Panc1 (cell line): ENCODE results near the gene B3GLCT. TPM values are rescaled to one million over a fixed set of nuclear protein-coding genes. Genes with fewer than 3 reads are reported as not detected.

ENCODE experiments used
- ATAC-seq: fragments of 200-7000 bp; cut with Tn5 transposase; 2 replicates; pipeline ENCODE4 v1.9.1; 2020; ENCODE audit warnings: mild to moderate bottlenecking, moderate library complexity
- BruUV-seq: library from RNA; stranded (reverse); fragments of 400-500 nt; replicated peaks from 2 replicates; lab custom pipeline; 2021; lab: Mats Ljungman, UMichigan
- CTCF ChIA-PET: fragments of 300-600 bp; sonication (Branson Sonifier 250); formaldehyde crosslinking; loops from one replicate; lab custom pipeline; 2022; ENCODE audit warnings: antibody characterized with exemption; lab: Charles Lee
- POLR2A ChIA-PET: fragments of 300-600 bp; sonication (Branson Sonifier 250); formaldehyde crosslinking; loops from one replicate; lab custom pipeline; 2022; ENCODE audit warnings: antibody characterized with exemption; lab: Charles Lee
- DNase-seq: peaks from one replicate; pipeline ENCODE4 v3.0.0-alpha.2; 2010; ENCODE audit warnings: low read depth, low spot score
- H3K27ac ChIP-seq: 2 replicates; pipeline ENCODE4 v1.5.1; 2011; ENCODE audit warnings: mild to moderate bottlenecking, low read length, inconsistent platforms
- H3K27me3 ChIP-seq: fragments of 200-500 bp; sonication (Bioruptor generic); 2 replicates; pipeline ENCODE4 v1.6.0; 2014; ENCODE audit warnings: low read length, inconsistent platforms; ENCODE audit not compliant: control insufficient read depth, insufficient read depth
- H3K36me3 ChIP-seq: fragments of 200-500 bp; sonication (Bioruptor generic); 2 replicates; pipeline ENCODE4 v1.5.1; 2014; ENCODE audit warnings: inconsistent platforms, mild to moderate bottlenecking, low read length, moderate library complexity; ENCODE audit not compliant: control insufficient read depth, insufficient read depth
- H3K4me1 ChIP-seq: 2 replicates; pipeline ENCODE4 v1.5.1; 2011; ENCODE audit warnings: inconsistent platforms, mild to moderate bottlenecking, low read length, moderate library complexity; ENCODE audit not compliant: control insufficient read depth, insufficient read depth
- H3K4me3 ChIP-seq, 2 experiments: 2 replicates each; pipeline ENCODE4 v1.5.1; 2011 to 2012; ENCODE audit warnings: low read depth in 2 of 2, low read length in 2 of 2, mild to moderate bottlenecking in 2 of 2, inconsistent platforms in 1 of 2, moderate library complexity in 1 of 2
- H3K9me3 ChIP-seq: fragments of 200-500 bp; sonication (Bioruptor generic); 2 replicates; pipeline ENCODE4 v1.5.1; 2014; ENCODE audit warnings: low read depth, mild to moderate bottlenecking, inconsistent platforms, low read length, moderate library complexity; ENCODE audit not compliant: control insufficient read depth, insufficient read depth
- CTCF ChIP-seq: fragments of 450-650 bp; IDR thresholded peaks from 2 replicates; pipeline ENCODE4 v1.5.1; 2017; ENCODE audit warnings: mild to moderate bottlenecking
- POLR2AphosphoS5 ChIP-seq: IDR thresholded peaks from 2 replicates; pipeline ENCODE4 v1.6.1; 2012; ENCODE audit warnings: mild to moderate bottlenecking, low read depth, low read length, moderate library complexity
- REST ChIP-seq, 2 experiments: IDR thresholded peaks; 2 replicates each; pipeline ENCODE4 v1.6.1; 2011 to 2012; ENCODE audit warnings: low read depth in 2 of 2, control low read depth in 1 of 2, low read length in 1 of 2, mild to moderate bottlenecking in 1 of 2, moderate library complexity in 1 of 2; ENCODE audit not compliant: insufficient read depth in 1 of 2
- SIN3A ChIP-seq: IDR thresholded peaks from 2 replicates; pipeline ENCODE4 v1.6.1; 2012; ENCODE audit warnings: low read depth, mild to moderate bottlenecking, low read length, moderate library complexity, borderline replicate concordance; ENCODE audit not compliant: insufficient read depth
- TCF7L2 ChIP-seq: IDR thresholded peaks from 2 replicates; pipeline ENCODE4 v1.6.1; 2011; ENCODE audit warnings: mild to moderate bottlenecking, low read depth, low read length, inconsistent platforms
- in situ Hi-C: cut with HindIII; loops from 2 replicates; pipeline ENCODE4 v1.10.0; 2016; ENCODE audit warnings: low sequenced_read_pairs, low pct_unique_long_range_greater_than_20kb
- intact Hi-C: fragments of 100-400 bp; cut with micrococcal nuclease; formaldehyde crosslinking; loops from one replicate; pipeline ENCODE4 v1.10.0; 2022; ENCODE audit not compliant: unreplicated experiment
- total RNA-seq: library from RNA; stranded (reverse); gene quantifications from one replicate; pipeline ENCODE4 v1.2.1, GENCODE V29; 2021; ENCODE audit not compliant: unreplicated experiment

The B3GLCT gene
- total RNA-seq, 1 experiment from 2014 or later: 16.5 TPM

GRCh38 chr13:31179241-31179640, 20.5 kb upstream of the B3GLCT start:
- intact Hi-C loops: no loop called here
- no TSS peak for BruUV-seq
- Histone ChIP-seq H3K4me3 (no peak overlapping the region), H3K27me3 (no peaks in the 10 kb centered on the region), H3K27ac (no peak overlapping the region), H3K36me3 (no peaks in the 10 kb centered on the region), H3K9me3 (no peaks in the 10 kb centered on the region), H3K4me1 (no peaks in the 10 kb centered on the region)
- no peak for DNase-seq
- TF ChIP-seq SIN3A (no peak), CTCF (no peak), TCF7L2 (no peak), POLR2AphosphoS5 (no peak), REST (IDR thresholded peaks at IDR 0.05; ENCODE audit: insufficient read depth in 1 of 2, low read depth in 2 of 2, low read length in 1 of 2) (no peak)
- ChIA-PET POLR2A (no interaction called here), CTCF (no interaction called here)
- in situ Hi-C loops: no loop called here
- ATAC-seq: no peak

GRCh38 chr13:31179754-31180153, 20.0 kb upstream of the B3GLCT start:
- BruUV-seq: no TSS peak
- Histone ChIP-seq H3K27ac (no peak overlapping the region), H3K4me3 (no peak overlapping the region), H3K4me1 (no peaks in the 10 kb centered on the region), H3K36me3 (no peaks in the 10 kb centered on the region), H3K9me3 (no peaks in the 10 kb centered on the region), H3K27me3 (no peaks in the 10 kb centered on the region)
- CTCF ChIA-PET: no interaction called here
- POLR2A ChIA-PET: no interaction called here
- intact Hi-C loops: no loop called here
- DNase-seq: no peak
- ATAC-seq: no peak
- in situ Hi-C loops: no loop called here
- TF ChIP-seq TCF7L2 (no peak), REST (IDR thresholded peaks at IDR 0.05; ENCODE audit: insufficient read depth in 1 of 2, low read depth in 2 of 2, low read length in 1 of 2) (no peak), SIN3A (no peak), CTCF (no peak), POLR2AphosphoS5 (no peak)
